Esophagus muscularis mucosa (tissue), 3 donors: ENCODE measurements around the gene ARFGAP1.

Experiments used
- POLR2A ChIP-seq: fragments of 450-650 bp; IDR thresholded peaks from one replicate; pipeline ENCODE4 v1.6.1; 2017; ENCODE audit warnings: antibody characterized with exemption, moderate library complexity, mild to moderate bottlenecking, low read depth
- TF ChIP-seq, protein P1 (sequence below), 3 experiments: fragments of 200-600 bp in 2 of 3; fragments of 450-650 bp in 1 of 3; sonication (generic) in 2 of 3; IDR thresholded peaks; one replicate each; pipeline ENCODE4 v1.5.1; 2017 to 2019; ENCODE audit warnings: antibody characterized with exemption in 3 of 3, mild to moderate bottlenecking in 2 of 3, moderate library complexity in 1 of 3

GRCh38 chr20:63295422-63295821, 22.8 kb downstream of the ARFGAP1 start:
- TF ChIP-seq, protein P1, sequence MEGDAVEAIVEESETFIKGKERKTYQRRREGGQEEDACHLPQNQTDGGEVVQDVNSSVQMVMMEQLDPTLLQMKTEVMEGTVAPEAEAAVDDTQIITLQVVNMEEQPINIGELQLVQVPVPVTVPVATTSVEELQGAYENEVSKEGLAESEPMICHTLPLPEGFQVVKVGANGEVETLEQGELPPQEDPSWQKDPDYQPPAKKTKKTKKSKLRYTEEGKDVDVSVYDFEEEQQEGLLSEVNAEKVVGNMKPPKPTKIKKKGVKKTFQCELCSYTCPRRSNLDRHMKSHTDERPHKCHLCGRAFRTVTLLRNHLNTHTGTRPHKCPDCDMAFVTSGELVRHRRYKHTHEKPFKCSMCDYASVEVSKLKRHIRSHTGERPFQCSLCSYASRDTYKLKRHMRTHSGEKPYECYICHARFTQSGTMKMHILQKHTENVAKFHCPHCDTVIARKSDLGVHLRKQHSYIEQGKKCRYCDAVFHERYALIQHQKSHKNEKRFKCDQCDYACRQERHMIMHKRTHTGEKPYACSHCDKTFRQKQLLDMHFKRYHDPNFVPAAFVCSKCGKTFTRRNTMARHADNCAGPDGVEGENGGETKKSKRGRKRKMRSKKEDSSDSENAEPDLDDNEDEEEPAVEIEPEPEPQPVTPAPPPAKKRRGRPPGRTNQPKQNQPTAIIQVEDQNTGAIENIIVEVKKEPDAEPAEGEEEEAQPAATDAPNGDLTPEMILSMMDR (IDR thresholded peaks at IDR 0.05) = no peak
- no peak for TF ChIP-seq POLR2A
